WI38 (cell line): Measurements from ENCODE around the gene ADGRA1.

Experiments
- H3K4me3 ChIP-seq: 2 replicates; pipeline ENCODE4 v1.5.1; 2011; ENCODE audit warnings: low read depth, mild to moderate bottlenecking, control low read depth, low read length
- TF ChIP-seq, protein P1 (sequence below): IDR thresholded peaks from 2 replicates; pipeline ENCODE4 v1.5.1; 2012; ENCODE audit warnings: low read depth, mild to moderate bottlenecking, control low read depth, low read length

The ADGRA1 gene

GRCh38 chr10:133061296-133062038 lies 26.3 kb upstream of the ADGRA1 start:
- TF ChIP-seq, protein P1, sequence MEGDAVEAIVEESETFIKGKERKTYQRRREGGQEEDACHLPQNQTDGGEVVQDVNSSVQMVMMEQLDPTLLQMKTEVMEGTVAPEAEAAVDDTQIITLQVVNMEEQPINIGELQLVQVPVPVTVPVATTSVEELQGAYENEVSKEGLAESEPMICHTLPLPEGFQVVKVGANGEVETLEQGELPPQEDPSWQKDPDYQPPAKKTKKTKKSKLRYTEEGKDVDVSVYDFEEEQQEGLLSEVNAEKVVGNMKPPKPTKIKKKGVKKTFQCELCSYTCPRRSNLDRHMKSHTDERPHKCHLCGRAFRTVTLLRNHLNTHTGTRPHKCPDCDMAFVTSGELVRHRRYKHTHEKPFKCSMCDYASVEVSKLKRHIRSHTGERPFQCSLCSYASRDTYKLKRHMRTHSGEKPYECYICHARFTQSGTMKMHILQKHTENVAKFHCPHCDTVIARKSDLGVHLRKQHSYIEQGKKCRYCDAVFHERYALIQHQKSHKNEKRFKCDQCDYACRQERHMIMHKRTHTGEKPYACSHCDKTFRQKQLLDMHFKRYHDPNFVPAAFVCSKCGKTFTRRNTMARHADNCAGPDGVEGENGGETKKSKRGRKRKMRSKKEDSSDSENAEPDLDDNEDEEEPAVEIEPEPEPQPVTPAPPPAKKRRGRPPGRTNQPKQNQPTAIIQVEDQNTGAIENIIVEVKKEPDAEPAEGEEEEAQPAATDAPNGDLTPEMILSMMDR: no peak
- no peak overlapping the region for H3K4me3 ChIP-seq

DNA sequence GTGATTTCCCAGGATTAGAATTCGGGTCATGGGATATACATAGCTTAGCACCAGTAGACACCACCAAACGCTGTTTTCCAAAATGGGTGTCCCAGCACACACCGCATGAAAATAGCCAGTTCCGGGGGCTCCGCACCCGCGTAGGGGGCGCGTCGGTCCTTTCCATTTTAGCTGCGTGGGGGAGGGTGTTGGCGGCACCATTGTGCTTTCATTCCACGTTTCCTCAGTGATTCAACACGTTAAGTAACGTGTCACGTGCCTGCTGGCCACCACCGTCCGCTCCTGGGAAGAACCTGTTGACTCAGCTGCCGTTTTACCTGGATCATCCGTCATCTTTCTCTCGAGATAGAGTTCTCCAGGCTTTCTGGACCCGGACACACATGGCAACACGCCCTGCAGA lies 25.6 kb upstream of the ADGRA1 start:
- TF ChIP-seq, protein P1: no peak
- H3K4me3 ChIP-seq: no peak overlapping the region

GRCh38 chr10:133062635-133063034 lies 25.1 kb upstream of the ADGRA1 start:
- TF ChIP-seq, protein P1: no peak

DNA sequence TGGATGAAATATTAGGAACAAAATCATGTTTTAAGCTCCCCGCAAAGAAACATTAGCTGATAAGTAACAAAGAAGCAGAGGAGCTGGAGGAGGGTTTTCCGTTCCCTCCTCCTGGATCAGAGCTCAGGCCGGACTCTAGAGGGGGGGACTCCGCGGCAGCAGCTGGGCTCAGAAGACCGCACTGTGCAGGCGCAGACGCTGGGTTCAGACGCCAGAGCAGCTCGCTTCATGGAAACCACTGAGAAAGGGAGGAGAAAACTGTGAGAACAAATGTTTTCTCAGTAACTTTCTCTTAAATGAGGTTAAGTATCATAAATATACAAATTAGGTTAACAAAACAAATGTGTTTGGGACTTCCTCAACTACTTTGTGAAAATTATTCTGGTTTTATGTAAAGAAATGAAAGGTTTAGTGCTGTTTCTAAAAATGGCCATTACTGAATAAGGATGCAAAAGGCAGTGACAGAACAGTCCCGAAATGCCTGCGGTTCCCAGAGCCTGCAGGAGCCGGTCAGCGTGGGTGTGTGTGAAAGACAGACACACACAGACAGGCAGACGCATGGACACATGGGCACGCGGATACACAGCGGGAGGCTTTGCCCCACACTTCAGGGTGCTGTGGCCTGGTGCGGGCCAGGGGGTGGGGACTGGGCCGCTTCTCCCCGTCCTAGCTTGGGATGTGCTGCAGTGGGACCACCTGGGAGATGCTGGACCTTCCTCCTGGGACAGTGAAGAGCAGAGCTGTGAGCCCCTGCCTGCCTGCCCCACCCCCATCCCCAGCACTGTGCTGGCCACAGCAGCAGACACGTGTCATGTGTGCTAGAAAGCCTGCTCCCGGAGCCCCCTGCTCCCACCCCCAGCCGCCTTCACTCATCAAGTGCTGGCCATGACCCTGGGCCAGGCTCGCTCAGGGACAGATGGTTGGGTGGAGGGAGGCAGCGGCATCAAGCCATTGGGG lies 20.3 kb upstream of the ADGRA1 start:
- TF ChIP-seq, protein P1: no peak
- no peak overlapping the region for H3K4me3 ChIP-seq

More at GRCh38 chr10:133062635-133063034, 25.1 kb upstream of the ADGRA1 start:
- no peak overlapping the region for H3K4me3 ChIP-seq

GRCh38 chr10:133068111-133069032 lies 19.4 kb upstream of the ADGRA1 start:
- H3K4me3 ChIP-seq: no peak overlapping the region
- TF ChIP-seq, protein P1: no peak

- TF ChIP-seq, protein P1: no peak
- no peak overlapping the region for H3K4me3 ChIP-seq
Observed at GRCh38 chr10:133069033-133069525, 18.6 kb upstream of the ADGRA1 start.
